K562 (cell line): ENCODE results near the gene CABLES1. TPM values are rescaled to one million over a fixed set of nuclear protein-coding genes. Genes with fewer than 3 reads are reported as not detected.

Experiments used
- ATAC-seq: fragments of 200-7000 bp; cut with Tn5 transposase; 3 replicates; pipeline ENCODE4 v1.9.1; 2020; ENCODE audit warnings: moderate library complexity
- BruUV-seq: library from RNA; stranded (reverse); fragments of 400-500 nt; replicated peaks from 2 replicates; lab custom pipeline; 2021; lab: Mats Ljungman, UMichigan
- CTCF ChIA-PET: fragments of 300-600 bp; formaldehyde crosslinking; extraction: SDS; loops from one replicate; lab custom pipeline; 2021; ENCODE audit warnings: low intra/inter-chr PET ratio; lab: Yijun Ruan, JAX
- POLR2A ChIA-PET: fragments of 300-600, 350-650 bp; sonication (Branson Sonifier 250); formaldehyde crosslinking; extraction: SDS; loops from one replicate; lab custom pipeline; 2021; ENCODE audit warnings: antibody characterized with exemption, inconsistent platforms; lab: Yijun Ruan, JAX
- DNase-seq, 4 experiments: peaks; one replicate each; pipeline versions ENCODE4 v3.0.0 to v3.0.0-alpha.2; 2011 to 2018; ENCODE audit warnings: low spot score in 3 of 4, mixed read lengths in 3 of 4; ENCODE audit errors: extremely low read depth in 1 of 4
- FAIRE-seq: peaks from 2 replicates; lab custom pipeline; 2011; peaks lifted over from hg19 to GRCh38; lab: Jason Lieb, UNC
- H2AFZ ChIP-seq: 2 replicates; pipeline ENCODE4 v1.6.0; 2011; ENCODE audit warnings: low read depth, low read length, control low read depth, inconsistent platforms
- H3K27ac ChIP-seq: fragments of 200-600 bp; 3 replicates; pipeline ENCODE4 v1.8.0; 2011; ENCODE audit warnings: low read depth, mild to moderate bottlenecking, control low read depth, inconsistent platforms, low read length, moderate library complexity, mixed read lengths; ENCODE audit errors: extremely low read depth
- H3K27me3 ChIP-seq, 2 experiments: fragments of 300-600 bp in 1 of 2; 2 replicates in 1 of 2; 3 replicates in 1 of 2; pipeline versions ENCODE4 v1.6.0 to v1.8.0; 2011; ENCODE audit warnings: inconsistent platforms in 2 of 2, low read length in 2 of 2, mild to moderate bottlenecking in 1 of 2, mixed read lengths in 1 of 2, moderate library complexity in 1 of 2; ENCODE audit not compliant: control insufficient read depth in 2 of 2, insufficient read depth in 2 of 2
- H3K36me3 ChIP-seq: fragments of 300-600 bp; 3 replicates; pipeline ENCODE4 v1.8.0; 2011; ENCODE audit warnings: mild to moderate bottlenecking, low read length, inconsistent platforms; ENCODE audit not compliant: control insufficient read depth, insufficient read depth
- H3K4me1 ChIP-seq, 2 experiments: fragments of 200-600 bp in 1 of 2; replicated peaks in 1 of 2; 2 replicates in 1 of 2; 3 replicates in 1 of 2; pipeline versions ENCODE4 v1.5.1 to v1.8.0; 2011; ENCODE audit warnings: inconsistent platforms in 2 of 2, low read length in 2 of 2, mild to moderate bottlenecking in 1 of 2, mixed read lengths in 1 of 2, moderate library complexity in 1 of 2; ENCODE audit not compliant: control insufficient read depth in 2 of 2, insufficient read depth in 2 of 2
- H3K4me2 ChIP-seq: 2 replicates; pipeline ENCODE4 v1.6.1; 2011; ENCODE audit warnings: low read length, control low read depth, inconsistent platforms, mixed read lengths; ENCODE audit not compliant: insufficient read depth
- H3K4me3 ChIP-seq: fragments of 200-600 bp; sonication (generic), shearing (Covaris generic); 2 replicates; pipeline ENCODE4 v1.5.1; 2016; ENCODE audit warnings: control low read depth, inconsistent platforms
- H3K79me2 ChIP-seq: fragments of 200-600 bp; 3 replicates; pipeline ENCODE4 v1.8.0; 2011; ENCODE audit warnings: low read length, inconsistent platforms; ENCODE audit not compliant: control insufficient read depth, insufficient read depth
- H3K9ac ChIP-seq, 2 experiments: 2 replicates each; pipeline versions ENCODE4 v1.6.0 to v1.6.1; 2011; ENCODE audit warnings: low read depth in 2 of 2, low read length in 2 of 2, control low read depth in 1 of 2, inconsistent platforms in 1 of 2, mild to moderate bottlenecking in 1 of 2, mixed read lengths in 1 of 2; ENCODE audit not compliant: insufficient read depth in 1 of 2
- H3K9me1 ChIP-seq: one replicate; pipeline ENCODE4 v1.6.0; 2011; ENCODE audit warnings: inconsistent platforms, mild to moderate bottlenecking, low read length, moderate library complexity; ENCODE audit not compliant: control insufficient read depth, insufficient read depth
- H3K9me3 ChIP-seq: replicated peaks from 2 replicates; pipeline ENCODE4 v1.5.1; 2011; ENCODE audit warnings: low read depth, low read length, inconsistent platforms; ENCODE audit not compliant: control insufficient read depth, insufficient read depth
- H4K20me1 ChIP-seq: replicated peaks from 2 replicates; pipeline ENCODE4 v1.6.1; 2011; ENCODE audit warnings: low read length, inconsistent platforms, mixed read lengths; ENCODE audit not compliant: control insufficient read depth, insufficient read depth
- ARID2 ChIP-seq: fragments of 450-650 bp; IDR thresholded peaks from 2 replicates; pipeline ENCODE4 v1.6.1; 2017; ENCODE audit warnings: antibody characterized with exemption, mild to moderate bottlenecking
- BDP1 ChIP-seq: IDR thresholded peaks from 3 replicates; pipeline ENCODE4 v1.6.1; 2011; ENCODE audit not compliant: insufficient read length, insufficient read depth
- CBFA2T3 ChIP-seq: fragments of 450-650 bp; IDR thresholded peaks from 2 replicates; pipeline ENCODE4 v1.6.1; 2017
- FOXP1 ChIP-seq: sonication (generic); formaldehyde crosslinking; IDR thresholded peaks from 2 replicates; pipeline ENCODE4 v1.8.0; 2022; ENCODE audit warnings: mild to moderate bottlenecking, missing genetic modification reagents
- HDAC6 ChIP-seq: IDR thresholded peaks from 2 replicates; pipeline ENCODE4 v1.6.1; 2012; ENCODE audit warnings: low read depth, mild to moderate bottlenecking, control low read depth, inconsistent platforms, low read length, moderate library complexity
- HNRNPUL1 ChIP-seq: fragments of 200-400 bp; formaldehyde crosslinking; IDR thresholded peaks from 2 replicates; pipeline ENCODE4 v1.6.1; 2017; ENCODE audit warnings: low read length
- ID3 ChIP-seq, 2 experiments: fragments of 250-450 bp in 1 of 2; fragments of 450-650 bp in 1 of 2; sonication (Bioruptor Pico) in 1 of 2; IDR thresholded peaks; 2 replicates each; pipeline versions ENCODE4 v1.6.1 to v1.8.0; 2016 to 2021; ENCODE audit warnings: mild to moderate bottlenecking in 2 of 2, moderate library complexity in 2 of 2, missing compliant biosample characterization in 1 of 2, missing genetic modification characterization in 1 of 2
- MED1 ChIP-seq: sonication (generic); formaldehyde crosslinking; IDR thresholded peaks from 2 replicates; pipeline ENCODE4 v1.8.1; 2023; ENCODE audit warnings: missing genetic modification reagents, borderline replicate concordance
- MTA2 ChIP-seq: fragments of 450-650 bp; IDR thresholded peaks from 2 replicates; pipeline ENCODE4 v1.6.1; 2016; ENCODE audit warnings: low read depth
- NCOA4 ChIP-seq: fragments of 450-650 bp; IDR thresholded peaks from 2 replicates; pipeline ENCODE4 v1.6.1; 2018; ENCODE audit warnings: mild to moderate bottlenecking; ENCODE audit not compliant: partially characterized antibody
- PHB2 ChIP-seq: fragments of 450-650 bp; IDR thresholded peaks from 2 replicates; pipeline ENCODE4 v1.6.1; 2017; ENCODE audit warnings: low read depth
- RCOR1 ChIP-seq, 2 experiments: IDR thresholded peaks; 2 replicates each; pipeline ENCODE4 v1.6.1; 2012; ENCODE audit warnings: low read depth in 2 of 2, low read length in 2 of 2, borderline replicate concordance in 1 of 2, improper control_type of control experiment in 1 of 2
- SRF ChIP-seq, 2 experiments: fragments of 250-450, 450-650 bp in 1 of 2; sonication (Bioruptor Pico) in 1 of 2; sonication (generic) in 1 of 2; formaldehyde crosslinking; IDR thresholded peaks; 2 replicates each; pipeline versions ENCODE4 v1.5.0 to v1.5.1; 2020 to 2022; ENCODE audit warnings: mild to moderate bottlenecking in 1 of 2, missing genetic modification reagents in 1 of 2
- SRSF3 ChIP-seq: fragments of 200-400 bp; formaldehyde crosslinking; IDR thresholded peaks from 2 replicates; pipeline ENCODE4 v1.6.1; 2016; ENCODE audit warnings: mild to moderate bottlenecking, low read length, moderate library complexity; ENCODE audit not compliant: insufficient read depth
- TFE3 ChIP-seq: fragments of 450-650 bp; formaldehyde crosslinking; IDR thresholded peaks from 2 replicates; pipeline ENCODE4 v1.4.0; 2020; ENCODE audit warnings: mild to moderate bottlenecking, mixed read lengths
- ZBTB26 ChIP-seq: fragments of 450-650 bp; formaldehyde crosslinking; IDR thresholded peaks from 2 replicates; pipeline ENCODE4 v1.4.0; 2022; ENCODE audit warnings: missing genetic modification characterization
- ZC3H4 ChIP-seq: sonication (generic); formaldehyde crosslinking; IDR thresholded peaks from 2 replicates; pipeline ENCODE4 v1.9.0; 2021; ENCODE audit warnings: missing genetic modification reagents, borderline replicate concordance
- ZNF431 ChIP-seq: sonication (generic); formaldehyde crosslinking; IDR thresholded peaks from 2 replicates; pipeline ENCODE4 v1.8.0; 2022; ENCODE audit warnings: mild to moderate bottlenecking, missing genetic modification reagents
- WGBS: fragments of 100-300 bp; shearing (Covaris generic); methylation state at CpG from one replicate; pipeline ENCODE4 v1.1.6; 2016; ENCODE audit warnings: low coverage, mixed read lengths; ENCODE audit not compliant: insufficient coverage; ENCODE audit errors: missing lambda C conversion rate; 5-methylcytosine and 5-hydroxymethylcytosine counted together
- in situ Hi-C: fragments of 300-500 bp; cut with MboI; formaldehyde crosslinking; loops from 4 replicates; pipeline ENCODE4 v1.15.0; 2018; ENCODE audit warnings: inconsistent platforms, mixed read lengths
- intact Hi-C: fragments of 100-400 bp; cut with micrococcal nuclease; formaldehyde crosslinking; loops from 2 replicates; pipeline ENCODE4 v1.14.2; 2022
- polyA plus RNA-seq, 8 experiments: library from polyadenylated mRNA; depleted of rRNA in 4 of 8; stranded (reverse) in 5 of 8; unstranded in 3 of 8; fragments of >200 nt; fragmentation: Nextera tagmentation in 2 of 8; fragmentation: Illumina TruSeq in 1 of 8; extraction: Ambion mirVana in 2 of 8; extraction: Trizol in 1 of 8; gene quantifications; 2 replicates each; pipeline versions ENCODE4 v1.2.1 to v1.2.3, GENCODE V29; 2011 to 2014; ENCODE audit warnings: inconsistent platforms in 1 of 8, missing spikeins in 1 of 8
- total RNA-seq, 7 experiments: library from RNA; depleted of rRNA in 6 of 7; stranded (reverse); fragments of >200 nt in 6 of 7; fragmentation: Illumina TruSeq in 2 of 7; extraction: Trizol in 2 of 7; gene quantifications; 2 replicates each; pipeline versions ENCODE4 v1.2.1 to v1.2.3, GENCODE V29; 2011 to 2021; ENCODE audit warnings: low replicate concordance in 1 of 7

CABLES1 gene
- total and polyA plus RNA-seq, 9 of the 15 experiments (the other 6 are each of a cell fraction or from before 2014, with no cell fraction given) = 0.04 to 0.10 (median 0.06) TPM; not detected in 3

- Histone ChIP-seq H3K9me3 (no peaks in the 10 kb centered on the region), H3K27me3 (peaks cover 29 to 69% of the 10 kb centered on the region in 2 experiments), H3K9me1 (peaks cover 3% of the 10 kb centered on the region), H2AFZ (no peak overlapping the region), H3K79me2 (no peaks in the 10 kb centered on the region), H3K9ac (no peak overlapping the region), H3K4me2 (no peak overlapping the region), H3K4me3 (no peak overlapping the region), H3K36me3 (no peaks in the 10 kb centered on the region), H4K20me1 (no peaks in the 10 kb centered on the region), H3K4me1 (no peaks in the 10 kb centered on the region), H3K27ac (no peak overlapping the region)
- no peak for TF ChIP-seq PHB2
- TF ChIP-seq SRSF3 = no peak
- TF ChIP-seq RCOR1 (IDR thresholded peaks at IDR 0.05; ENCODE audit: borderline replicate concordance in 1 of 2, low read depth in 2 of 2, low read length in 2 of 2) = no peak
- TF ChIP-seq CBFA2T3 = no peak
- TF ChIP-seq ID3 (CRISPR knock-in tag; IDR thresholded peaks at IDR 0.05) = no peak
- no peak for TF ChIP-seq ID3 (tag; IDR thresholded peaks at IDR 0.05)
- TF ChIP-seq MED1 (CRISPR knock-in tag) = no peak
- no peak for TF ChIP-seq FOXP1 (CRISPR knock-in tag)
- TF ChIP-seq HDAC6 = no peak
- no peak for TF ChIP-seq SRF (CRISPR knock-in tag; IDR thresholded peaks at IDR 0.05)
- no peak for TF ChIP-seq ZBTB26 (CRISPR knock-in tag)
- TF ChIP-seq HNRNPUL1 = no peak
- no peak for TF ChIP-seq ZC3H4 (CRISPR knock-in tag)
- TF ChIP-seq BDP1 = no peak
- TF ChIP-seq ZNF431 = no peak
- TF ChIP-seq NCOA4 = no peak
- TF ChIP-seq ARID2 = no peak
- no peak for TF ChIP-seq TFE3 (CRISPR knock-in tag)
- no peak for TF ChIP-seq MTA2
- in situ Hi-C loops = no loop called here
- FAIRE-seq (no peak), DNase-seq (no peak), ATAC-seq (no peak)
- POLR2A ChIA-PET = no interaction called here
- BruUV-seq = no TSS peak
- CTCF ChIA-PET = no interaction called here
- intact Hi-C loops = loop anchor here (5.0 kb wide), 1 partner anchor 77 kb away; no protein-coding TSS in a partner anchor
- WGBS = 2% methylated on average over 7 of the region's 7 CpGs
Observed at GRCh38 chr18:23209796-23210195, 74.5 kb downstream of the CABLES1 start.
